ENCODE data around the gene EVX2.

DNA sequence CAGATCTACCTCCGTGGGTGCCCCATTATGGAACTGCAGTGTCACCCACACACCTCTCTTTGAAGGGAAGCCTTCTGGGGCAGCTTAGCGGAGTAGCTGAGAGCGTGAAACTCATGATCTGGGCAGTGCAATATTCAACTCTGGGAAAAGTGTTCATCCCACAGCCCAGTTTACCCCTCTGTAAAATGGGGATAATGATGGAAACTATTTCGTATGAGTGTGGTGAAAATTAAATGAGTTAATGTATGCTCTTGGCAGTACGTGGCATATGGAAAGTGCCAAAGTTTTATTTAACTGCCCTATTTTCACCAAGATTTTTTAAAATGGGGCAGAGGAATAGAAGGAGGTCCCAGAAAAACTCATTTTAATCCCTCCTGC, 11.5 kb downstream of the EVX2 start:
- TF ChIP-seq, protein P1, sequence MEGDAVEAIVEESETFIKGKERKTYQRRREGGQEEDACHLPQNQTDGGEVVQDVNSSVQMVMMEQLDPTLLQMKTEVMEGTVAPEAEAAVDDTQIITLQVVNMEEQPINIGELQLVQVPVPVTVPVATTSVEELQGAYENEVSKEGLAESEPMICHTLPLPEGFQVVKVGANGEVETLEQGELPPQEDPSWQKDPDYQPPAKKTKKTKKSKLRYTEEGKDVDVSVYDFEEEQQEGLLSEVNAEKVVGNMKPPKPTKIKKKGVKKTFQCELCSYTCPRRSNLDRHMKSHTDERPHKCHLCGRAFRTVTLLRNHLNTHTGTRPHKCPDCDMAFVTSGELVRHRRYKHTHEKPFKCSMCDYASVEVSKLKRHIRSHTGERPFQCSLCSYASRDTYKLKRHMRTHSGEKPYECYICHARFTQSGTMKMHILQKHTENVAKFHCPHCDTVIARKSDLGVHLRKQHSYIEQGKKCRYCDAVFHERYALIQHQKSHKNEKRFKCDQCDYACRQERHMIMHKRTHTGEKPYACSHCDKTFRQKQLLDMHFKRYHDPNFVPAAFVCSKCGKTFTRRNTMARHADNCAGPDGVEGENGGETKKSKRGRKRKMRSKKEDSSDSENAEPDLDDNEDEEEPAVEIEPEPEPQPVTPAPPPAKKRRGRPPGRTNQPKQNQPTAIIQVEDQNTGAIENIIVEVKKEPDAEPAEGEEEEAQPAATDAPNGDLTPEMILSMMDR (IDR thresholded peaks at IDR 0.05) = no peak
- no peak for TF ChIP-seq POLR2A (IDR thresholded peaks at IDR 0.05)

All from thyroid gland (tissue), 4 donors.